OCI-LY7 (cell line): ENCODE results near the gene SHC1. TPM values are rescaled to one million over a fixed set of nuclear protein-coding genes. Genes with fewer than 3 reads are reported as not detected.

Source experiments
- BruUV-seq: library from RNA; stranded (reverse); fragments of 400-500 nt; replicated peaks from 2 replicates; lab custom pipeline; 2021; lab: Mats Ljungman, UMichigan
- CTCF ChIA-PET: fragments of 300-600 bp; sonication (Branson Sonifier 250); formaldehyde crosslinking; loops from one replicate; lab custom pipeline; 2022; ENCODE audit warnings: antibody characterized with exemption; ENCODE audit not compliant: unreplicated experiment; lab: Charles Lee
- POLR2A ChIA-PET: fragments of 300-600 bp; sonication (Branson Sonifier 250); formaldehyde crosslinking; loops from one replicate; lab custom pipeline; 2022; ENCODE audit warnings: antibody characterized with exemption; lab: Charles Lee
- DNase-seq: peaks from one replicate; pipeline ENCODE4 v3.0.0-alpha.2; 2015; ENCODE audit warnings: low spot score
- H2AFZ ChIP-seq: fragments of 200-600 bp; sonication (generic), shearing (Covaris generic); 2 replicates; pipeline ENCODE4 v1.6.1; 2014; ENCODE audit warnings: mild to moderate bottlenecking, antibody characterized with exemption, low read length, moderate library complexity
- H3K27ac ChIP-seq: fragments of 200-600 bp; sonication (generic); 2 replicates; pipeline ENCODE4 v1.5.1; 2014; ENCODE audit warnings: mixed run types, low read depth, mild to moderate bottlenecking, moderate library complexity, low read length, inconsistent platforms; ENCODE audit not compliant: poor library complexity, severe bottlenecking
- H3K36me3 ChIP-seq: fragments of 200-600 bp; sonication (generic); 2 replicates; pipeline ENCODE4 v1.6.1; 2014; ENCODE audit warnings: mild to moderate bottlenecking, antibody characterized with exemption, low read length, moderate library complexity, mixed read lengths; ENCODE audit not compliant: insufficient read depth
- H3K4me1 ChIP-seq: fragments of 200-600 bp; sonication (generic); 2 replicates; pipeline ENCODE4 v1.5.1; 2014; ENCODE audit warnings: mild to moderate bottlenecking, low read length; ENCODE audit not compliant: insufficient read depth, poor library complexity, severe bottlenecking
- H3K4me2 ChIP-seq: fragments of 200-600 bp; sonication (generic); 2 replicates; pipeline ENCODE4 v1.6.1; 2014; ENCODE audit warnings: mild to moderate bottlenecking, low read length
- H3K4me3 ChIP-seq: fragments of 200-600 bp; sonication (generic); 2 replicates; pipeline ENCODE4 v1.5.1; 2014; ENCODE audit warnings: mild to moderate bottlenecking, low read depth, low read length; ENCODE audit not compliant: poor library complexity, severe bottlenecking
- H3K79me2 ChIP-seq: fragments of 200-600 bp; sonication (generic); 2 replicates; pipeline ENCODE4 v1.6.1; 2016; ENCODE audit warnings: low read depth, mild to moderate bottlenecking, low read length, moderate library complexity, mixed read lengths; ENCODE audit not compliant: insufficient read depth
- H3K9me2 ChIP-seq: fragments of 200-600 bp; sonication (generic); 2 replicates; pipeline ENCODE4 v1.6.1; 2016; ENCODE audit warnings: mild to moderate bottlenecking, low read length, mixed read lengths; ENCODE audit not compliant: insufficient read depth
- H3K9me3 ChIP-seq: fragments of 200-600 bp; sonication (generic); 2 replicates; pipeline ENCODE4 v1.6.1; 2014; ENCODE audit warnings: mild to moderate bottlenecking, mixed run types, low read length, mixed read lengths
- H4K20me1 ChIP-seq: fragments of 200-600 bp; sonication (generic); 2 replicates; pipeline ENCODE4 v1.6.1; 2014; ENCODE audit warnings: mild to moderate bottlenecking, antibody characterized with exemption, low read length, moderate library complexity, mixed read lengths; ENCODE audit not compliant: insufficient read depth
- CTCF ChIP-seq: fragments of 200-600 bp; sonication (generic); conservative IDR thresholded peaks from 2 replicates; pipeline ENCODE4 v1.5.1; 2014; ENCODE audit warnings: mild to moderate bottlenecking, antibody characterized with exemption, low read length, moderate library complexity, mixed read lengths
- EZH2phosphoT487 ChIP-seq: fragments of 200-600 bp; sonication (generic); IDR thresholded peaks from 2 replicates; pipeline ENCODE4 v1.6.1; 2018; ENCODE audit warnings: low read depth, borderline replicate concordance, mild to moderate bottlenecking, mixed run types, antibody characterized with exemption, low read length, moderate library complexity, mixed read lengths
- intact Hi-C: fragments of 100-400 bp; cut with micrococcal nuclease; formaldehyde crosslinking; loops from one replicate; pipeline ENCODE4 v1.10.0; 2022; ENCODE audit not compliant: unreplicated experiment
- total RNA-seq, 2 experiments: library from RNA; depleted of rRNA in 1 of 2; stranded (reverse); fragments of >200 nt in 1 of 2; shearing (Covaris generic) in 1 of 2; gene quantifications; 2 replicates each; pipeline ENCODE4 v1.2.3, GENCODE V29; 2014 to 2022

Gene SHC1
- total RNA-seq, 2 experiments from 2014 or later, result 37.6 to 77.4 TPM

- H3K9me3 ChIP-seq, result no peaks in the 10 kb centered on the region
- H3K27ac ChIP-seq, result peak overlapping the region; percentile 87
- TF ChIP-seq CTCF (0 out of 2 replicates have a peak, but pooled peaks have one; percentile 18), EZH2phosphoT487 (no peak)
- peaks cover 63% of the 10 kb centered on the region for H3K4me1 ChIP-seq
- peak; percentile 80 for DNase-seq
- H3K36me3 ChIP-seq, result peaks cover 17% of the 10 kb centered on the region
- H3K4me2 ChIP-seq, result peak overlapping the region; percentile 85
- H3K9me2 ChIP-seq, result no peaks in the 10 kb centered on the region
- CTCF ChIA-PET, result interaction anchor here (0.6 kb wide), 1 partner anchor 82 kb away, joined by 4 read pairs; the partner anchor contains the start of gene KCNN3
- no TSS peak for BruUV-seq
- H2AFZ ChIP-seq, result peak overlapping the region; percentile 37; the same call in 1 of the 2 replicates
- intact Hi-C loops, result no loop called here
- H3K79me2 ChIP-seq, result peaks cover 26% of the 10 kb centered on the region; the same call in 1 of the 2 replicates
- peak overlapping the region; percentile 72 for H3K4me3 ChIP-seq
- no peaks in the 10 kb centered on the region for H4K20me1 ChIP-seq
- POLR2A ChIA-PET, result interaction anchor here (0.6 to 1.0 kb wide), 2 partner anchors 9 to 31 kb away, joined by 3 to 4 read pairs; partner anchors contain the start of gene FLAD1
These were observed 18.5 kb downstream of the SHC1 start for GRCh38 chr1:154951901-154952657.

GRCh38 chr1:154948079-154948478 is 22.5 kb downstream of the SHC1 start:
- H3K4me1 ChIP-seq, result peaks cover 56% of the 10 kb centered on the region
- H3K27ac ChIP-seq, result no peak overlapping the region
- no peaks in the 10 kb centered on the region for H4K20me1 ChIP-seq
- POLR2A ChIA-PET, result no interaction called here
- TF ChIP-seq EZH2phosphoT487 (no peak), CTCF (no peak)
- H3K79me2 ChIP-seq, result peaks cover 10% of the 10 kb centered on the region; the same call in 1 of the 2 replicates
- CTCF ChIA-PET, result no interaction called here
- H3K4me2 ChIP-seq, result no peak overlapping the region
- no peak overlapping the region for H3K4me3 ChIP-seq
- DNase-seq, result no peak
- H3K9me2 ChIP-seq, result no peaks in the 10 kb centered on the region
- H3K36me3 ChIP-seq, result peaks cover 35% of the 10 kb centered on the region
- H3K9me3 ChIP-seq, result no peaks in the 10 kb centered on the region
- intact Hi-C loops, result no loop called here
- H2AFZ ChIP-seq, result no peak overlapping the region
- no TSS peak for BruUV-seq
